ENCODE data around the gene C3AR1. TPM values are rescaled to one million over a fixed set of nuclear protein-coding genes. Genes with fewer than 3 reads are reported as not detected.
"Not testable (repeated sequence)": the region's sequence is repeated elsewhere in the genome, so short reads cannot be mapped to it uniquely, and the experiment has no call there.

C3AR1 gene
- total RNA-seq, 1 donor from 2014 or later: 0.56 TPM

- Mint-ChIP-seq H3K9me3 (no peaks in the 10 kb centered on the region), H3K4me1 (peaks cover 47% of the 10 kb centered on the region), H3K27ac (peak overlapping the region; percentile 85), H3K4me3 (peak overlapping the region; percentile 80), H3K27me3 (no peaks in the 10 kb centered on the region), H3K36me3 (ENCODE audit: low read depth) (peaks cover 5% of the 10 kb centered on the region)
- peak; percentile 68 for DNase-seq
- intact Hi-C loops (cut with micrococcal nuclease): loop anchor here (1.0 kb wide), 1 partner anchor 50 kb away; the partner anchor contains the start of gene NECAP1
Observed at GRCh38 chr12:8031872-8032241, 34.3 kb downstream of the C3AR1 start.

GRCh38 chr12:8031017-8031416 lies 35.1 kb downstream of the C3AR1 start:
- not testable (repeated sequence) for H3K4me3 Mint-ChIP-seq

GRCh38 chr12:8030189-8030588 lies 36.0 kb downstream of the C3AR1 start:
- DNase-seq: no peak
- Mint-ChIP-seq H3K27me3 (no peaks in the 10 kb centered on the region), H3K4me3 (no peak overlapping the region), H3K4me1 (peaks cover 43% of the 10 kb centered on the region), H3K9me3 (no peaks in the 10 kb centered on the region), H3K27ac (no peak overlapping the region), H3K36me3 (ENCODE audit: low read depth) (peaks cover 6% of the 10 kb centered on the region)
- intact Hi-C loops (cut with micrococcal nuclease): no loop called here

More at GRCh38 chr12:8031017-8031416, 35.1 kb downstream of the C3AR1 start:
- H3K27ac Mint-ChIP-seq; H3K36me3 Mint-ChIP-seq (ENCODE audit: low read depth); DNase-seq; intact Hi-C loops (cut with micrococcal nuclease); H3K9me3 Mint-ChIP-seq; H3K27me3 Mint-ChIP-seq: not testable (repeated sequence)
- peaks cover 48% of the 10 kb centered on the region for H3K4me1 Mint-ChIP-seq

- Mint-ChIP-seq H3K27ac (no peak overlapping the region), H3K27me3 (no peaks in the 10 kb centered on the region), H3K4me3 (no peak overlapping the region), H3K9me3 (no peaks in the 10 kb centered on the region), H3K36me3 (ENCODE audit: low read depth) (peaks cover 6% of the 10 kb centered on the region), H3K4me1 (peaks cover 24% of the 10 kb centered on the region)
- DNase-seq: no peak
- intact Hi-C loops (cut with micrococcal nuclease): no loop called here
Observed at GRCh38 chr12:8028267-8028666, 37.9 kb downstream of the C3AR1 start.

GRCh38 chr12:8027856-8028255 lies 38.3 kb downstream of the C3AR1 start:
- Mint-ChIP-seq H3K4me1 (peaks cover 22% of the 10 kb centered on the region), H3K4me3 (peak overlapping the region; percentile 91), H3K9me3 (no peaks in the 10 kb centered on the region), H3K27ac (peak overlapping the region; percentile 100), H3K27me3 (no peaks in the 10 kb centered on the region), H3K36me3 (ENCODE audit: low read depth) (peaks cover 6% of the 10 kb centered on the region)
- no peak for DNase-seq
- intact Hi-C loops (cut with micrococcal nuclease): loop anchor here (1.0 to 2.0 kb wide), 5 partner anchors 38 to 215 kb away; no protein-coding TSS in a partner anchor

GRCh38 chr12:8026291-8026900 lies 39.8 kb downstream of the C3AR1 start:
- H3K36me3 Mint-ChIP-seq (ENCODE audit: low read depth): peaks cover 6% of the 10 kb centered on the region
- DNase-seq: peak; percentile 99
- intact Hi-C loops (cut with micrococcal nuclease): loop anchor here (1.0 to 2.0 kb wide), 6 partner anchors 56 to 216 kb away; partner anchors contain the start of gene NECAP1
- peak overlapping the region; percentile 100 for H3K27ac Mint-ChIP-seq
- H3K4me3 Mint-ChIP-seq: peak overlapping the region; percentile 91
- H3K27me3 Mint-ChIP-seq: no peaks in the 10 kb centered on the region
- H3K4me1 Mint-ChIP-seq: peaks cover 18% of the 10 kb centered on the region
- no peaks in the 10 kb centered on the region for H3K9me3 Mint-ChIP-seq

GRCh38 chr12:8018666-8019581 lies 47.2 kb downstream of the C3AR1 start:
- Mint-ChIP-seq H3K36me3 (ENCODE audit: low read depth) (no peaks in the 10 kb centered on the region), H3K9me3 (no peaks in the 10 kb centered on the region), H3K4me1 (peaks cover 2% of the 10 kb centered on the region), H3K27ac (no peak overlapping the region), H3K4me3 (peak overlapping the region; percentile 26), H3K27me3 (peaks cover 34% of the 10 kb centered on the region)
- DNase-seq: peak; percentile 59
- intact Hi-C loops (cut with micrococcal nuclease): no loop called here

- H3K27ac Mint-ChIP-seq; H3K36me3 Mint-ChIP-seq (ENCODE audit: low read depth); H3K4me1 Mint-ChIP-seq; H3K4me3 Mint-ChIP-seq; H3K9me3 Mint-ChIP-seq; DNase-seq; intact Hi-C loops (cut with micrococcal nuclease): not testable (repeated sequence)
- H3K27me3 Mint-ChIP-seq: peaks cover 34% of the 10 kb centered on the region
Observed at GRCh38 chr12:8018213-8018612, 47.9 kb downstream of the C3AR1 start.

GRCh38 chr12:8014836-8015235 lies 51.3 kb downstream of the C3AR1 start:
- Mint-ChIP-seq H3K9me3 (no peaks in the 10 kb centered on the region), H3K36me3 (ENCODE audit: low read depth) (no peaks in the 10 kb centered on the region), H3K4me3 (no peak overlapping the region), H3K27me3 (peaks cover 39% of the 10 kb centered on the region), H3K27ac (no peak overlapping the region), H3K4me1 (peaks cover 2% of the 10 kb centered on the region)
- no peak for DNase-seq
- intact Hi-C loops (cut with micrococcal nuclease): no loop called here

- DNase-seq: no peak
- Mint-ChIP-seq H3K27me3 (peaks cover 35% of the 10 kb centered on the region), H3K27ac (no peak overlapping the region), H3K9me3 (no peaks in the 10 kb centered on the region), H3K36me3 (ENCODE audit: low read depth) (no peaks in the 10 kb centered on the region), H3K4me3 (no peak overlapping the region), H3K4me1 (peaks cover 2% of the 10 kb centered on the region)
- intact Hi-C loops (cut with micrococcal nuclease): no loop called here
Observed at GRCh38 chr12:8012651-8013309, 53.4 kb downstream of the C3AR1 start.

- H3K4me1 Mint-ChIP-seq: no peaks in the 10 kb centered on the region
- intact Hi-C loops (cut with micrococcal nuclease): no loop called here
Observed at GRCh38 chr12:8011331-8011730, 54.8 kb downstream of the C3AR1 start.

More at GRCh38 chr12:8011331-8011730, 54.8 kb downstream of the C3AR1 start:
- Mint-ChIP-seq H3K36me3 (ENCODE audit: low read depth) (no peaks in the 10 kb centered on the region), H3K9me3 (no peaks in the 10 kb centered on the region), H3K27ac (no peak overlapping the region), H3K4me3 (no peak overlapping the region), H3K27me3 (peaks cover 29% of the 10 kb centered on the region)
- no peak for DNase-seq

Measured in activated CD4-positive, alpha-beta T cell treated with anti-CD3 and anti-CD28 coated beads, Interleukin-2, amount 10 ng/mL, durations not matched to agents 24 days and 14 days (primary cell).